ENCODE data around the gene FDX1.

FDX1 gene

DNA sequence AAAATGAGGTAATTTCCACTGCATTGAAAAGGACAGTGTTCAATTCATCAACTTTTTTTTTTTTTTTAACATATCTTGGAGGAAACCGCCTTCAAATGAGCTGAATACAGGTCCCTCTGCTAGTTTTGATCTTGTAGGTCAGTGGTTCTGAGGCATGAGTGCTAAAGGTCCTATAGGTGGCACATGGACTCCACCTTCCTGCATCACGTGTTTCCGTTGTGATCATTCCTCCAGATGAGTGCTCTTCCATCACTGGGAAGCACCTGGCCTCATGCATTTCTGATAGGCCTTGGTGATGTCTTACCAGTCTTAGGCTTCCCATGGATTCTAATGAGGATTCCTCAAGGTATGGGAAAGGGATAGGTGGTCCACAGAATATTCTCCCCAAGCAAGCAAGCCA lies 37.8 kb downstream of the FDX1 start:
- no peak for DNase-seq (ENCODE audit: low read depth, low spot score)

DNA sequence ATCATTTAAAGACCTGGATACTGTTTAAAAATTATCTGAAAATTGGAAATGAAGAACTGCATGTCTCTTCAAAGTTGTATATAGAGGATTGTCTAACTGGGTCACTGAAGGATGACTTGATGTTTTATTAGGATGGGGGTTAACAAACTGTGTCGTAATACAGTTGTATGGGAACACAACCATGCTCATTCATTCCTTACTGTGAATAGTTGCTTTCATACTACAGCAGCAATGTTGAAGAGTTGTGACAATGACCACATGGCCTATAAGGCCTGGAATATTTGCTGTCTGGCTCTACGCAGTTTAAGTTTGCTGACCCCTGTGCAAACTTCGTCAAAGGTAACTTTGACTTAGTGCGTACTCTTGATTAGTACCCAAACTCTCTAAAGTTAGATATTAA lies 38.4 kb downstream of the FDX1 start:
- no peak for DNase-seq (ENCODE audit: low read depth, low spot score)

DNA sequence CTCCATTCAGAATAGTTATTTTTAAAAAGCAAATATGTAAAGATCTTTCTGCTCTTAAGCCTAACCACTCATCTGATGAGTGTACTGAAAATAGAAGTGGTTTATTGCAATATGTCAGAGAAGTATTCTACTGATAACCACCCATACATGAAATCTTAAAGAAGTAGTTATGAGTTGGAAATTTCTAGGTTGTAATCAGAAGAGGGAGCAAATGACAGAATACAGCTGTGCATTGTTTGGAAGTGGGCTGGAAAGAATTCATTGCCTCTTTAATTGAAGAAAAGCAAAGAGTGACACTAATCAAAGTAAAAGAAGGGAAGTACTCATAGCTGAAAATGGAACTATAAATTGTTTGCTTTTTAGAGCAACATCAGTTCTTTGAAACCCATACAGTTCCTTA lies 39.4 kb downstream of the FDX1 start:
- no peak for DNase-seq (ENCODE audit: low read depth, low spot score)

DNA sequence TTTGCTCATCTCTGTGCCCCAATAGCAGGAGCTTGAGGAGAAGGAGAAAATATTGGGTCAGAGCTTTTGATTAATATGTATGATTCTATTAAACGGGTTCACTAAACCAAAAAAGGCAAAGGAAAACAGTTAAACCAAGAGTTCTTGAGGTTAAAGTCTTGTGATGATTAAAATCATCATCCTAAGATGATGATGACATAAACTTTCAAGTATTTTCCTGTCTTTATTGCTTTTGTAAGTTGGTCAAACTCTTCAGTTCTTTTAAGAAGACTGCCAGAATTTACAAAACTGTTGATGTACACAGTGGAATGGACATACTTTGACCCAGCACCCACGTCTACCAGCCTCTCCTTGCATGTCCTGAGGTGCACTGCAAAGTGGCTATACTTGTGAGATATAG lies 41.0 kb downstream of the FDX1 start:
- DNase-seq (ENCODE audit: low read depth, low spot score): no peak

DNA sequence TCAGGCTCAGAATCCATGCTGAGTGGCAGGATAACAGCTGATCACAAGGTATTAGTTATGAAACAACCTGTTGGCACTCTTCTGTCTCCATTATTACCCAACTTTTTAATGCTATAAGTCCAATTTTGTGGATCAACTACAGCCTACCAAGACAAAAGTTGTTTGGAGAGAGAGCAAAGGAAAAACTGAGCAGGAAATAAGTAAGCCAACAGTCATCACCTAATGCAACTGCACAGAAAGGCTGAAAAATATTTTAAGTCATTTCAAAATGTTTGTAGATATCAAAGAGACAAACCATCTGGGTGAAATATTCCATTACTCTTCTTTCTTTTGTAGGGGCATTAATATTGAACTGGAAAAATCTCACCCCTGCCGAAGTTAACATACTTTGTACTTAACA lies 41.6 kb downstream of the FDX1 start:
- no peak for DNase-seq (ENCODE audit: low read depth, low spot score)

DNA sequence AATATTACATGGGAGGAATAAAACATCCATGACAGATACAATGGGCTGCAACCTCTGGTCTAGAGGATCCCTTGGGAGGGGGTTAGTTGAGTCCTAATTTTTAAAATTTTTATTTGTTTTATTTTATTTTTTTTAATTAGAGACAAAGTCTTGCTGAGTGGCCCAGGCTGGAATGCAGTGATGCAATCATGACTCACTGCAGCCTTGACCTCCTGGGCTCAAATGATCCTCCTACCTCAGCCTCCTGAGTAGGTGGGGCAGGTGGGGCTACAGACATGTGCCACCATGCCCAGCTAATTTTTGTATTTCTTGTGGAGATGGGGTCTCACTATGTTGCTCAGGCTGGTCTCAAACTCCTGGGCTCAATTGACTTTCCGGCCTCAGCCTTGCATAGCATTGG lies 43.1 kb downstream of the FDX1 start:
- DNase-seq (ENCODE audit: low read depth, low spot score): no peak

DNA sequence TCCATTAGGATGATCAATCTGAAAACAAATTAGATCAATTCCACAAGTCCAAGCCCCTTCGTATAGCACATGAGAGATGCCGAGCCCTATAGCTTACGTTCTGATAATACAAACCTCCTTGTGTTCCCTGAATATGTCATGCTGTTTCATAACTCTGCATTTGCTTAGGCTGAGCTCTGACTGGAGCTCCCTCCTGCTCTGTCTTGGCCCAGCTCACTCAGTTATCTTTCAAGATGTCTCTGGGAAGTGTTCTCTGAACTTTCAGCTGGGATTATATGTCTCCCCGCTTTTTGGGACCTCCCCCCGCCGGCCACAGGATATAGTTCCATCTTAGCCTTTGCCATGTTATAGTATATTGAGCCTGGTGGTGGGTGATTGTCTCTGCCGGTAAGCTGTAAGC lies 44.0 kb downstream of the FDX1 start:
- no peak for DNase-seq (ENCODE audit: low read depth, low spot score)

DNA sequence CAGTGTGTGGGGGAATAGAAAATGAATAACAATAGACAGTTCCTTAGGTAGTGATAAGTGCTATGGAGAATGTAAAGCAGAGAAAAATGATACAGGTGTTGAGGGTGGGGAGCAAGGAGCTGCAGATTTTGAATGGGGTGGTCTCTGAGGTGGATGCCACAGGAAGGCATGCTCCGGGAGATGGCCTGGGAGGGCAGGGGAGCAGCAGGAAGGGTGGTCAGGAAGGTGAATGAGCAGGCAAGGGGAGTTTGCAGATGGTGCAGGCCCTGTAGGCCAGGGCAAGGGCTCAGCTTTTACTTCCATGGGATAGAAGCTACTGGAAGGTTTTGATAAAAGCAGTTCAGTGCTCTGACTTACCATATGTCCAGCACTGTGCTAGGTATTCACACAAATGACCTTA lies 44.8 kb downstream of the FDX1 start:
- no peak for DNase-seq (ENCODE audit: low read depth, low spot score)

DNA sequence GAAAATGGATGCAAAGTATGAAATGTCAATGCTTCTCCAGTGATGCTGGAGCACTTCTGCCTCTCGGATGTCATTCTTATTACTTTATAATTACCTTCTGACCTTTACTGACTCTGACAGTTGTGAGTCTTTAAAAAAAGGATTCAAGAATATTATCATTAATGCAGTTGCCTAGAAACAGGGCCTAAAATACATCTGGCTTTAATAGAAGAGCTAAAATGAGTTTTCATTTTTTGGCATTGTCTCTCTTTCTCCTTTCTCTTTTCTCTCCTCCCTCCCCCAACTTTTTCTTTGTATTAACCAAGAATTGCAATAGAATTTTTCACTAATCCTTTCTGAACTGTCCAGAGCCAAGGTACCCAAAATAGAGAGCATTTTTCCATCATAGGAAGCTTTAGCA lies 45.9 kb downstream of the FDX1 start:
- DNase-seq (ENCODE audit: low read depth, low spot score): no peak

DNA sequence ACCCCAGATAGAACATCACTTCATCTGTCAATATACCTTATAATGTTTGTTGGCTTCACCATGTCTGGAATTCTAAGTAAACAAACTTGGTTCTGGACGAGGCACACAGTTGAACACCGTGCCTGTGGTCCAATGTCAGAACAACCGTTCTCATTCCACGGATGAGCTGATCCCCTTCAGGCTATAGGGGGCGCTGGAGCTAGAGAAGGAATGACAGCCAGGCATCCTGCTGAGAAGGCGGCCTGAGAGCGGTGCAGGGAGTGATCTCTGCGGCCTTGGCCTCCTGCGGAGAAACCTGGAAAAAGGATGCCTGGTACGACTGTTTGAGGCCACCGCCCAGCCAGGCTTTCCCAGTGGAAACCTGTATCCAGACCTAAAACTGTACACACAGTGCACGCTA lies 48.7 kb downstream of the FDX1 start:
- no peak for DNase-seq (ENCODE audit: low read depth, low spot score)

DNA sequence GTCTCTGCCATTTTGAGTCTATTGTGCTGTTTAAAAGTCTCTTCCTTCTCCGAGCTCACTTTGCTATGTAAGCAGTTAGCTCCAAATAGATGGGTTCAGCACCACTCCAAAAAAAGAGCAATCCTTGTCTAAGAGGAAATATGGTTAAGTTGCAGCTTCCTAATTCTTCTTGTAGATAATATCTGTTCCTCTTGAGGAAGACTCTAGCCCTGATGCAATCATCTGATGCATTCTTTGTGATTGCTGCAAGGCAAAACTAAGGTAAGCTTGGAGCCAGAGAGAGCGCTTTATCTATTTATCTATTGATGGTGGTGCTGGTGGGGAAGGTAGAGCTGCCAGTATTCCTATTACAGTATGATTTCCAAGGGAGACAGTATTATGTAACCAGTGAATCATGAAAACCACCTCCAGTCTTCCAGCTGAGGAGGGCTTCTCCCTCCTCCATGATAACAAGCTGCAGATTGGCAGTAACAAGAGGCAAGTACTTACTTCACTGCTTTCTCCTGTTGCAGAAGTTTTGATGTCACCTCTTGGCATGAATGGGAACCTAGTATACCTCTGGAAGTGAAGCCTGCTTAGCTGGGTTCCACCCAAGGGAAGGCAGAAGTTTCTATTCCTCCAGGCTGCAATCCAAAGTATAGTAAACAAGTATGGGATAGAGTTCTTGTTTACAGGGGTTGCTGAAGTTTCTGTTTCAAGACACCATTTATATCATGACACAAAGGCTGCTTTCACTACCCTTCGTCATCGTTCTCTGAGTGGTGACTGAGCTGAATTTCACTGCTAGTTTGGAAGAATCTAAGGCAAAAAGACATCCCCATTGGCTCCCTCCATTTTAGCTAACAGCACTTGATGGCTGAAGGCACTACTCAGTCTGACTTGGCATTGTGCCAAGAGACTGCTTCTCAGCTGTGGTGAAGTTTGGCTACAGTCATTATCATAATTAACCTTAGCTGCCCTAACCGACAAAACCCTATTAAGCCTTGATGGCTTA lies 49.7 kb downstream of the FDX1 start:
- DNase-seq (ENCODE audit: low read depth, low spot score): no peak

DNA sequence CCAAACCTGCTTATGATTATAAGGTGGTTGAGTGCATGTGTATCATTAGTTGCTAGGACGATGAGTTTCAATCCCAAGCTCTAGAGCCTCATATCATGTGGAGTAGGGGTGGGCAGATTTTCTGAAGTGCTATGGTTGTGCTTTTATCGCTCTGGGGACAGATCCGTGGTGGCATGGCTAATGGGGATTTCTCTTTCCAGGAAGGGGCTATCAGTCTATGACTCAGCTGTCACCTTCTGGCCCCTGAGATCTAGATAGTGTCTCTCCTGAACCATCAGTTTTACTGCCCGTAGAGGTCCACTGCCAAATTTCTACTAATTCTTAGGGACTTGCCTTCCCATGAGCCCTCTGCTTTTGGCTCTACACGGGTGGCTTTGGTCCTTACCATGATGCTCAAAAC lies 51.8 kb downstream of the FDX1 start:
- DNase-seq (ENCODE audit: low read depth, low spot score): no peak

DNA sequence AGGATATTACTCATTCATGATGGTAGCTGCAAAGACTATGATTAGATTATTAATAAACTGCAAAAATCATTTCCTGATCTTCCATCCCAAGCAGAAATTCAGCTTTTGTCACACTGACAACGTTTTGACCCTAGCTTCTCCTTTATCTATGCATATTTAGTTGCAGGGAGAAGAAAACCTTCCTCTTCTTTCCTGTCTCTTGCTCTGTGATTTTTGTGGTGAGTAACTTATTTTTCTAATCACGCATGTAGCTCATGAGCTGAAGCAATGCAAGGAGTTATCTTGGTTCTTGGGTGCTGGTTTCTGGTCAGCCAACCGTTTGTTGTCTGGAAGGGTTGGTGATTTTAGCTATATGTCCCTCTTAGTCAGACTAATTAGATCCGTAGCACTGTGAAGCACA lies 56.4 kb downstream of the FDX1 start:
- DNase-seq (ENCODE audit: low read depth, low spot score): no peak

DNA sequence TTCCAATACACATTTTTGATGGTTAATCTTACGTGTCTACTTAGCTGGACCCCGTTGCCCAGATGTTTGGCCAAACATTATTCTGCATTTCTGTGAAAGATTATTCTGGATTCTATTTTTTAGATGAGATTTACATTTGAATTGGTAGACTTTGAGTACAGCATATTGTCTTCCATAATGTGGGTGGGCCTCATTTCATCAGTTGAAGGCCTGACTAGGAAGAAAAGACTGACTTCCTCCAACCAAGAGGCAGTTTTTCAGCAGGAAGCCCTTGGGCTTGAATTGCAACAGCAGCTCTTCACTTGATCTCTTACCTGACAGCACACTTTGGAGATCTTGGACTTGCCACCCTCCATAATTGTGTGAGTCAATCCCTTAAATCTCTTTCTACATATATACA lies 58.7 kb downstream of the FDX1 start:
- DNase-seq (ENCODE audit: low read depth, low spot score): no peak

DNA sequence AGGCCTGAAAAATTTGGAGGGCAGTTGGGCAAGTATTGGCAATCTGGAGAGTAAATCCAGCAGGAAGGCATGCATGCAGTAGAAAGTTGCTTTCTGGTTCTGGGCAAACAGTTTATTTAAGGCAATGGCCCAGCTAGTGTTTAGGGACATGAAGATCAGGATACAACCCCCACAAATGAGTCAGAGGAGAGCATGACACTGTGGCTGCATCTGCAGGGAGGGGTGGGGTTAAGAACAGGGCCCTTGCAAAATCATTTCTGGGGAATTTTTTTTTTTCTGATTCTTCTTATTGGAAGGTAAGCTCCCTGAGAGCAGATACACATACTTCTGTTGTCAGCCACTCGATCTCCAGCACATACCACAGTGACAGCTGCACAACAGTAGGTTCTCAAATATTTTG lies 61.1 kb downstream of the FDX1 start:
- DNase-seq (ENCODE audit: low read depth, low spot score): no peak

DNA sequence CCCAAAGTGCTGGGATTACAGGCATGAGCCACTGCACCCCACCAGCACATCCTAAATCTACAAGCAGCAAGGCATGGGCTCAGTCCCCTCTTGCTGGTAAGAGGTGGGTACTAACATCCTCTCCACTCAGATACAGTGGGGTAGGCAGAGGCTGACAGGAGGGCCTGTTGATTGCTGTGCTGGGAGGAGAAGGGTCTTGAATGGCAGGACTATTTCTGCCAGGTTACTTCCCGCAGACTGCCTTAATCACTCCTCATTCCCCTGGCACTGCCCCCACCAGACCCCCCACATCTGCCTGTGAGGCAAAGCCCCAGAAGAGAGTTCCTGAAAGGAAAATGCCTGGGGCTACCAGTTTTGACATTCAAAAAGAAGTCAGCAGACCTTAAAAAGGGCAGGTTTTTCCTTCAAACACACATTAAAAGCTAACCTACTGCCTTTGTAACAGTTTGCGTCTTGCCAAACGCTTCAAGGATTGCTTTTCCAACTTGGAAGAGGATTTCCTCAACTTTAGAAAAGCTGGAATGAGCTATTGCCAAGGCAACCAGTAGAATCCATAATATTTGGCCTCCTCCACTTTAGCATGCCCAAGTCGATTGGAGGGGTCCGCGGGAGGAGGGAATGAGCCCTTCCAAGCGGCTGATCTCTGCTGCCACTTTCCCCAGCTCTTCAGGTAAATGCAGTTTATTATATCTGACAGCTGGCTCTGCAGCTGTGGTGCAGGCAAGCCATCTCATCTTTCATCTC lies 62.0 kb downstream of the FDX1 start:
- DNase-seq (ENCODE audit: low read depth, low spot score): no peak

DNA sequence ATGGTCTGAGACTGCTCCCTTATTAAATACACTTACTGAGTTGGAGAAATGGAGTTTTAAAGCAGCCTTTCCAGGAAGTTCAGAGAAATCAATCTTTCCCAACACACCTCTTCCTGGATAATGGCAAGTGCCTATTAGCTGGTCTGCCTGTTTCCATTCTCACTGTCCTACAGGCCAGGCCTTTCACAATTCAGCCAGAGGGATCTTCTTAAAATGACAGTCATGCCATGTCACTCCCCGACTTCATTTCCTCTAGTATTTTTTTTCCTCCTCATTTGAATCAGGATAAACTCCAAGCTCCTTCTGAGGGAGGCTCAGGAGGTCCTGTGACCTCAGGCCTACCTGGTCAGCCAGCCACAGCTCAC lies 62.6 kb downstream of the FDX1 start:
- no peak for DNase-seq (ENCODE audit: low read depth, low spot score)

DNA sequence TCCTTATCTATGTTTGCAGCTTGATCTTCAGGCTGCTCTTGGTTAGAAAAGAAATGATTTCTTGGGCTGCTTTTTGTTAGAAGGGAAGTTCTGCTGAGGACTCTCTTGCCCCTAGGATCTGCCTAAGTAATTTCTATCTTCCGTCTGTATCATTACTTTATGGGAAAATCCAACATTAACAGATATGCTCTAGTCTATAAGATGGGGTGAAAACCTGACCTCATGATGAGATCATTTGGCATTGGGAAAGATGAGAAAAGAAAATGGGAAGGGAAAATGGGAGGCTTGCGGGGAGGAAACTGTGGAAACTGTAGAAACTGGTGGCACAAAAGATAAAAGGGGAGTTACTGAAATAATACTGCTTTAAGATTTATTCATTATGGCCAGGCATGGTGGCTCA lies 63.6 kb downstream of the FDX1 start:
- no peak for DNase-seq (ENCODE audit: low read depth, low spot score)

DNA sequence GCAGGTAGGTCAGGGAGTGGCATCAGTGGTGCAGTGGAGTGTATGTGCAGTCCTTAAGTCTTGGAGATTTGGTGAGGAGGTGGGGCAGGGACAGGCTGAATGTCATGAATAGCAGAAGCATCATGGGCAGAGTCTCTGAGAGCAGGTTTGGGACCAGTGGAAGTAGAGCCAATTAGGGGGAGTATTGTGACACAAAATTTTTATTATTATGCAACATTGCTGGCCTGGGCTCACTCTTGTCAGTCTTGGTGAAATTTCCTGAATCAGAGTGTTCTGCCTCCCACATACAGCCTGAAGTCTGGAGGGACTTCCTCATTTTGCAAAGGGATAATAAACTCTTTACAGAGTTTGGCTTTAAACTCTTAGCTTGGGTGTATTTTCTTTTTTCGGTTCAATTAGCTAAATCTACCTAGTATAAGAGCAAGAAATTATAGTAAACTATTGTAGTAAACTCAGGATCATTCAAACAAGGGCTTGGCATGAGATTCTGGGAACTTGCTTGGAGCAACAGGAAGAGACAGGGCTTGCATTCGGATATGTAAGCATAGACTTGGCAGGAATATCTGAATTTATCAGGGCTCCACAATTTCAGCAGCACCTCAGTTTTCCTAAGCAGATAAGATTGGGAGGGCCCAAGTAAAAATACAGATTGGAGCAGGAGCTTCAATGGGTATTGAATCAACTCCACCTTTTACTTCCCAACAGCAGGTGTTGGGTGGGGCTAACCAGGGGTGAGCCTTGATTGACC lies 67.7 kb downstream of the FDX1 start:
- DNase-seq (ENCODE audit: low read depth, low spot score): no peak

DNA sequence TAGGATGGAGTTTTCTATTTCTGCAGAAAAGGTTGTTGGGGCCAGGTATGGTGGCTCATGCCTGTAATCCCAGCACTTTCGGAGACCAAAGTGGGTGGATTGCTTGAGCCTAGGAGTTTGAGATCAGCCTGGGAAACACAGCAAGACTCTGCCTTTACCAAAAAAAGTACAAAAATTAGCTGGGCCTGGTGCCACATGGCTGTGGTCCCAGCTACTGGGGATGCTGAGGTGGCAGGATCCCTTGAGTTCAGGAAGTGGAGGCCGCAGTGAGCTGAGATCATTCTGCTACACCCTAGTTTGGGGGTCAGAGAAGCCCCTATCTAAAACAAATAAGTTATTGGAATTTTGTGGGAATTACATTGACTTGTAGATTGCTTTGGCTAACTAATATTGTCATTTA lies 71.7 kb downstream of the FDX1 start:
- no peak for DNase-seq (ENCODE audit: low read depth, low spot score)

DNA sequence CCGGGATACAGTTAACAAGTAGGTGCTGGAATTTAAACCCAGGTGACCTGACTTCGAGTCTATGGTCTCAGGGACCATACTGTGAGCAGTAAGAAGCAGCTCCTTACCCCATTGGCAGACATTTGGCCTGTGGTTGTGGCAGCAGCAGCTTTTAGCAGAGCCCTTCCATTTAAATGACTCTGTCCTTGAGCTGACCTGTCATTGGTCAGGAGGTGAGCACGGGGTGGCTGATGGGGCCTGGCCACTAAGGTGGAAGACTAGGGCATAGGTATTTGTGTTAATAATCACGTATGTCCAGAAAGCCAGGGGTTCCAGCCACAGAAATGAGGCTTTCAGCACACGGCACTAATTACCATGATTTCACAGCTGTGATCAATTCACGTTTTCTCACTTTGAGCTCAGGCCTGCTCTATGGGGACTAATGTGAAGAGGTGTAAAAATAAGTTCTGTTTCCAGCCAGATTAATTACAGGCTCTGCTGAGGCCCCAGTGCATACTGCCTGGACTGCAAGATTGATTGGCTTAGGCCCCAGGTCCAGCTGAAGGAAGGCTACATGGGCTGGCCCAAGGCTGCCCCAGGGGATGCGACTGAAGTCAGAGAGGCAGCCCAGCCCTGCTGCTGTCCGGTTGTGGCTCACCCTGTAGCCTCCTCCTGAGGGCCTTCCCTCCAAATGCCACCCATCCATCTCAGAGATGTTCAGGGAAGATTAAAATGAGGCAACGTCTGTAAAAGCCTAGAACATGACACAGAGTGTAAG lies 76.0 kb downstream of the FDX1 start:
- no peak for DNase-seq (ENCODE audit: low read depth, low spot score)

DNA sequence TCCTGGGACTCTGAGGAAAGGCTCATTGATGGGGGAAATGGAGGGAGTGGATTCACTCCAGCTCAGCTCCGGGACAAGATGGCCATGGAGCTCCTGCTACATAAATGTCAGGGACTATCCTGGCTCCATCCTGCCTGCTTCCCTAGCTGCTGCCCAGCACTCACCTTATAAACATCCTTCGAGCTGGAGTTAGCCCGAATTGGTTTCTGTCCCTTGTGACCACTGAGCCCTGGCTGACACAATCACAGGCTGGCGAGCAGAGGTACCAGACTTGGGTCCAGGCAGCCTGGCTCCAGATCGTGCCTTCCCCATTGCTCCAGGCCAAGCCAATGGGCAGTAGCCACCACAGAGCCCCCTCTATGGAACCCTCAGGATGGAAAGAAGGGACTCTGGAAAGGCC lies 77.6 kb downstream of the FDX1 start:
- no peak for DNase-seq (ENCODE audit: low read depth, low spot score)
